Superior temporal gyrus (tissue), 1 donor: ENCODE data around the gene ATRNL1.
"Not testable (repeated sequence)": the region's sequence is repeated elsewhere in the genome, so short reads cannot be mapped to it uniquely, and the experiment has no call there.

Source experiments
- DNase-seq: peaks from one replicate; pipeline ENCODE4 v3.0.0-alpha.2; 2016; ENCODE audit errors: extremely low spot score

The ATRNL1 gene

GRCh38 chr10:115422624-115423023 is 329.5 kb downstream of the ATRNL1 start:
- no peak for DNase-seq

- no peak for DNase-seq
Observed at GRCh38 chr10:115427611-115428010, 334.4 kb downstream of the ATRNL1 start.

- DNase-seq = peak; percentile 14
Observed at GRCh38 chr10:115432188-115432819, 339.1 kb downstream of the ATRNL1 start.

- DNase-seq = no peak
Observed at GRCh38 chr10:115436999-115437398, 343.8 kb downstream of the ATRNL1 start.

DNA sequence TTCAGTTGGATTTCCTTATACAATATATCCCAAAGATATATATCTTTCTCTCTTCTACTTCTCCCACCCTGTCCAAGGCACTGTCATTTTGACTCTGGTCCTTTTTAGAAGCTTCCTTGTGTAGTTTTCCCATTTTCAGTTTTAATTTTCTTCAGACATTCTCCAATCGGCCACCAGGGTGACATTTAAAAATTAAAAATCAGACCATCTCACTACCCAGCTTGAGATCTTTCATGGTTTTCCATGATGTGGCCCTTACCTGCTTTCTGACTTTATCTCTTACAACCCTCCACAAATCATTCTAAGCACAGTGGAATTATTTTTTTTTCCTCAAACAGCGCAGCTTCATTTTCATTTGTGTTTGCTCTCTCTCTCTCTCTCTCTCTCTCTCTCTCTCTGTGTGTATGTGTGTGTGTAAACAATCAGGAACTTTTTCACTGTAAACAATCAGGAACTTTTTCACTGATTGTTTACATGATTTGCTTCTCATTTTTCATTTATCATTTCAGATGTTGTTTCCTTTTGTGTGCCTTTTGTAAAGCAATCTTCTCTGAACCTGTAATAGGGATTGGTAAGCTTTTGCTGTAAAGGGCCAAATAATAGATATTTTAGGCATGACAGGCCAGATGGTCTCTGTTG is 348.9 kb downstream of the ATRNL1 start:
- no peak for DNase-seq

DNA sequence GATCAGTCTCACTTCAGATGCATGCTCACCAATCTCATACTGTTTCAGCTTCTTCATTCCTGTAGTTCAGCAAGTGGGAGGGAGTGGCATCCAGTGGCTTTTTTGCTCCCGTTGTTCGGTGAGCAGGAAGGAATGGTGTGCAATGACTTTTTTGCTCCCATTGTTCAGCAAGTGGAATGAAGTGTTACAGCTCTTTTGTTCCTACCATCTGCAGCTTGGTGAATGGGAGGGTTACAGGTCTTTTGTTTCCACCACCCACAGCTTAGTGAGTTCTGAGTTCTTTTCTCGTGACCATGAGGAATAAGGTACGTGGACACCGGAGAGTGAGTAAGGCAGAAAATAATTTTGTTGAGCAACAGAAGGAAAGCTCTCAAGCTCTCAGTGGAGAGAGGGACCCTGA is 363.6 kb downstream of the ATRNL1 start:
- no peak for DNase-seq

DNA sequence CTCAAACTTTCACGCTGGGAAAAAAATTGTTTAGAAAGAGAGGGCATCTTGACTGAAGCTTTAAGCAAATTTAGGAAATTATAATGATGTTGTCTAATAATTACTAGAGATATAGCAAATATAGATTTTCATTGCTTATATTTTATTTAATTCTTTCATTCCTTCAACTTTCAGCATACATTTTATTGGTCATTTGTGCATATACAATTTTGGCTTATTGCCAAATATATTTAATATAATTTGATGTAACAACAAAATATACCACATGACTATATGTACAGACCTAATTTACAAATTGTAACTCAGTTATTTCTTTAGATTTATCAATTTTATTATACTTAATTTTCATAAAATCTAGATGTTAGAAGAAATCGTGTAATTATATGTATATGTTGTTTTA is 390.1 kb downstream of the ATRNL1 start:
- DNase-seq = no peak

- DNase-seq = no peak
Observed at GRCh38 chr10:115491526-115492140, 398.5 kb downstream of the ATRNL1 start.

DNA sequence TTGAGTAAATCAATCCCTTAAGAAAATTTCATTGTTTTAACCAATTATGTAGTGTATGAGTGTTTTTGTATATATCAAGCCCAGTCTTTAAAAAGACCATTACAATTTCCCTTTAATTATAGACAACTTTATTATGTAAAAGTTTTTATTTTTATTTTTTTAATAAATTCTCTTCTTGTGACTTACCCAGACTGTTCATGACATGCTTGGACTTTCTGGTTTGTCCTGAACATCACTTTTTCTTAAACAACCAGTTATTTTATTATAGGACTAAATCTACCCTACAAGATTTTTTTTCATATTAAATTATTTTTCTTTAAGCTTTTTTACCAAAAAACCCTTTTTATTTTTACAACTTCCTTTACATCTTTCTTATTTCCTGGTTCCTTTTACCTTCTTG is 410.4 kb downstream of the ATRNL1 start:
- DNase-seq = no peak

DNA sequence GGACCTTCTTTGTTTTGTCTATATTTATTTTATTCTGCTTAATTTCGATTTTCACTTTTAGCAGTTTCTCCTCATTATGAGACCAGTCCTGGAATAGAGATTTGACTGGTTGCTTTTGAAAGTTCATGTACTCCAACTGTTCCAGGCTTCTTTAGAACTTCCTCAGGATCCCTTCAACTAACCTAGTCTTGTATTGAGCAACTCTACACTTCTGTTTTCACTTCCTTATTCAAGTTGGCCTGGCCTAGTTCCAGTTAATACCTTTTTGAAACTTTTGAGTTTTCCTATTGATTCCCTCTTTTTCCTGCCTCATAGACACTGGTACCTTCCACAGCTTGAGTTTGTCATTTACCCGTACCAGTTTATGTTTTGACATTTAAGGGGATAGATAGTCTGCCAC is 421.7 kb downstream of the ATRNL1 start:
- no peak for DNase-seq

DNA sequence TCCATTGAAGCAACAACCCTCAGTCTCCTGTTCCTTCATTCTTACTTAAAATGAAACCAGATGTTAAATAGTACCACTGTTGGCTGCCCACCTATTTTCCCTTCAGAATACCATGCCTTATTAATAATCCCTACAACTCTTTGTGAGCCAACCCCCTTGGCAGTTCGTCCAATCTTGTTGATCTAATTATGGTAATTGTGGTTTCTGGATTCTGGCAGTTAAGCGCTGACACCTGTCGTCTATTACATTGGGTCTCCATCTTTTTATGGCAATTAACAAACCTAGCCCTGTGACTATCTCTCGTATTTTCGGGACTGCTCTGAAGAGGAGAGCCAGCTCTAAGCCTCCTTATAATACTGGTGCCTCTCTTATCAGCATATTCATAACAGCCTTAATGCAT is 432.0 kb downstream of the ATRNL1 start:
- no peak for DNase-seq

- not testable (repeated sequence) for DNase-seq
Observed at GRCh38 chr10:115527682-115528081, 434.5 kb downstream of the ATRNL1 start.

DNA sequence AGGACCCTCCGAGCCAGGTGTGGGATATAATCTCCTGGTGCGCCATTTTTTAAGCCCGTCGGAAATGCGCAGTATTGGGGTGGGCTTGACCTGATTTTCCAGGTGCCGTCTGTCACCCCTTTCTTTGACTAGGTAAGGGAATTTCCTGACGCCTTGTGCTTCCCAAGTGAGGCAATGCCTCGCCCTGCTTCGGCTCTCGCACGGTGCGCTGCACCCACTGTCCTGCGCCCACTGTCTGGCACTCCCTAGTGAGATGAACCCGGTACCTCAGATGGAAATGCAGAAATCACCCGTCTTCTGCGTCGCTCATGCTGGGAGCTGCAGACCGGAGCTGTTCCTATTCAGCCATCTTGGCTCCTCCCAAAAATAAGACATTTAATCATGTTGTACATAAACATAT is 443.2 kb downstream of the ATRNL1 start:
- DNase-seq = not testable (repeated sequence)

- DNase-seq = no peak
Observed at GRCh38 chr10:115539142-115539762, 446.1 kb downstream of the ATRNL1 start.

GRCh38 chr10:115555887-115556402 is 462.8 kb downstream of the ATRNL1 start:
- DNase-seq = no peak

DNA sequence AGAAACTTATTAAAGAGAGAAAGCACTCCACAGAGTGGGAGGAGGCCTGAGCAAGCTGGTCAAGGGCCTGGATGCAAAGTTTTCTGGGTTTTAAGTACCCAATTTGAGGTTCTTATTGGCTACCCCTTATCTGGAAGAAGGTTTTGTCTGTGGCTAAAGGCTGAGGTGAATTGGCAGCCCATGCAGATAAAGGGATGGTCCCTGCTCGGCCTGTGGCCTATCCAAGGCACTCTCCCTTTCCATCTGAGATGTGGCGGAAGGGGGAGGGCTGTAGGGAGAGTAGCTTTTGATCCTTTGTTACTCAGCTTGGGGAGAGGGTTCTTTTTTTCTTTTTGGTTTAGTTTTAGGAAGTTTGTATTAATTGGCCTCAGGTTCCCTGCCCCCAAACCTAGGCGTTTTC is 465.1 kb downstream of the ATRNL1 start:
- DNase-seq = no peak

DNA sequence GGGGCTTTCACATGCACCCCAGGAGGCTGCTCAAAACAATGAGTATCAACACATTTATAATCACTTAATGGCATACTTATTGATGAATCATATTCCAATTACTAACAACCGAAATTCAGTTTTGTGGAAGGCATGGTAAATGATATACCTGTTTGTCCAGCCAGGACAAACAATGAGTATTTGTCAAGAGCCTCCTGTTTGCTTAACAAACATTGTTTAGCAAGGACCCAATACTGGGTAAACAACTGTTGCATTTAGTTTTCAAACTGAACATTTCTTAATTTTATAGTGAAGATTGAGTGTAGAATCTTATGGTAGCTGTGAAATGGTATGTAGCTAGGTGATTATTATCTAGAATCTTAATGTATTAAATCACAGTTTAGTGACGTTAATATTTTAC is 473.7 kb downstream of the ATRNL1 start:
- DNase-seq = no peak

DNA sequence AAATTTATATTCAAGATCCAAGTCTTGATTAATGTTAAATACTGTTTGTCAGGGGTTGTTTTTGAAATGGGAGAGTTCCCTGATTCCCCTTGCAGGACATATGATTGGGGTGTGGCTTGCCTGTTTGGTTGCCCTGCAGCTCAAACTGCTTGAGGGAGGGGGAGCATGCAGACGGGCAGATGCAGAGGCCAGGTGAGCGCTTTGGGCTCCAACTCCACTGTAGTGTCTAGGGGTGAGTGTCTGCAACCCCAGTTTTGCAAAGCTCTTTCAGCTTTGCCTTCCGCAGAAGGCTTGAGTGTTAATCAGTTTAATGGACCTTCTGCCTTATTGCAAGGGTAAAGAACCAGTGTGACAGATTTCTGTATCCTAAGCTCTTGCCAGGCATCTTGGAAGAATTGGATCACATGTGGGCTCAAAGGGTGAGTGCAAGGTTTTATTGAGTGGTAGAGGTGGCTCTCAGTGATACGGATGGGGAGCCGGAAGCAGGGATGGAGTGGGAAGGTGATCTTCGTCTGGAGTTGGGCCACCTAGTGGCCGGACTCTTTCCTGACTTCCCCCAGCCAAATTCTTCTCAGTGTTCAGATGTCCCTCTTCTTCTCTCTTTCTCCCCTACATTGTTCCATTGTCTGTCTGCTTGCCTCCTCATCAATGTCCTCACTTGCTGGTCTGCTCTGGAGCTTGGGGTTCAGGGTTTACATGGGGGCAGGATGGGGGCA is 479.7 kb downstream of the ATRNL1 start:
- no peak for DNase-seq

DNA sequence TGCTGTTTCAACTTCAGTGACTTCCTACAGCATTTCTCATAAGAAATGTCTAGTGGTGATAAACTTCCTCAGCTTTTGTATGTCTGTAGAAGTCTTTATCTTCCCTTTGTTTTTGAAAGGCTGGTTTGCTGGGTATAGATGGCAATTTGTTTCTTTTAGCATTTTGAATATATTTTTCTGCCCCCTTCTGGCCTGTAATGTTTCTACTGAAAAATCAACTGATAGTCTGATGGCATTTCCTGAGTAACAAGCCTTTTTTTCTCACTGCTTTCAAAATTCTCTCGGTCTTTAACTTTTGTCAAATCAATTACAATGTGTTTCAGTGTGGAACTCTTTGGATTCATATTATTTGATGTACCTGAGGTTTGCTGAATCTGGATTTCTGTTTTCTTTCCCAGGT is 487.1 kb downstream of the ATRNL1 start:
- no peak for DNase-seq

DNA sequence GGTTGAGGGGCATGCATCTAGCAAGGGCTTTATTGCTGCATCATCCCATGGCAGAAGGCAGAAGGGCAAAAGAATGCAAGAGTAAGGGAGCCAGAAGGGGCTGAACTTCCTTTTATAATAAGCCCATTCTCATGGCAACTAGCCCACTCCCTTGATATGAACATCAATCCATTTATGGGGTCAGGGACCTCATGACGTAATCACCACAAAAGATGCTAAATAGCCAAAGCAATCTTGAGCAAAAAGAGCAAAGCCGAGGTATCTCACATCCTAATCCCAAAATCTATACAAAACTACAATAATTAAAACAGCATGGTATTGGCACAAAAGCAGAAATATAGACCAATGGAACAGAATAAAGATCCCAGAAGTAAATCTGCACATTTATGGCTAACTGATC is 499.9 kb downstream of the ATRNL1 start:
- no peak for DNase-seq

- DNase-seq = no peak
Observed at GRCh38 chr10:115604627-115605026, 511.5 kb downstream of the ATRNL1 start.

DNA sequence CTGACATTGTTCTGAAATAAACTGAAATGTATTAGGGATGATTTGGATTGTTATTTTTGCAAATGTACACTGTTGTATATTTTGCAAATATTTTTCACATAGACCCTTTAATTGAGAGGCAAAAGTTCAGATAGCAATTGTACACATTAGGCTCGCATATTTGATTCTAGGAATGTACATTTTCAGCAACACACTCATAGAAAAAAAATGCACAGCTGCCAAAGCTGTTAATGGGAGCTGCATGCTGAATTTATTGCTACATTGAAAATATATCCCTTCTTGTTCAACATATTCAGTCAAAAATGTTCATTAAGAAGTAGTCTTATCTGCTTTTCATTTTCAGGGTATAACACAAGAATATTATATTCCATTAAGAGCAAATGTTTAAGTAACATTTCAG is 512.9 kb downstream of the ATRNL1 start:
- no peak for DNase-seq
